MCF 10A (cell line): Measurements from ENCODE around the gene HOXD9. TPM values are rescaled to one million over a fixed set of nuclear protein-coding genes. Genes with fewer than 3 reads are reported as not detected.

Experiments used
- BruUV-seq: library from RNA; stranded (reverse); fragments of 400-500 nt; replicated peaks from 2 replicates; lab custom pipeline; 2021; lab: Mats Ljungman, UMichigan
- CTCF ChIA-PET: fragments of 300-600 bp; sonication (Branson Sonifier 250); formaldehyde crosslinking; extraction: SDS; loops from one replicate; lab custom pipeline; 2021; ENCODE audit warnings: antibody characterized with exemption, inconsistent platforms; lab: Yijun Ruan, JAX
- POLR2A ChIA-PET: fragments of 300-600, 350-650 bp; sonication (Branson Sonifier 250); formaldehyde crosslinking; extraction: SDS; loops from one replicate; lab custom pipeline; 2020; ENCODE audit warnings: antibody characterized with exemption, inconsistent platforms; lab: Yijun Ruan, JAX
- DNase-seq: peaks from one replicate; pipeline ENCODE4 v3.0.0-alpha.2; 2018; ENCODE audit not compliant: unreplicated experiment
- H3K27ac Mint-ChIP-seq: one replicate; pipeline ENCODE4 v1.8.0; 2022; ENCODE audit warnings: mild to moderate bottlenecking, low read depth, mixed read lengths; ENCODE audit not compliant: unreplicated experiment
- H3K27me3 Mint-ChIP-seq: one replicate; pipeline ENCODE4 v1.8.0; 2022; ENCODE audit warnings: mixed read lengths; ENCODE audit not compliant: insufficient read depth, unreplicated experiment
- H3K36me3 Mint-ChIP-seq: one replicate; pipeline ENCODE4 v1.8.0; 2022; ENCODE audit warnings: mild to moderate bottlenecking, moderate library complexity, mixed read lengths; ENCODE audit not compliant: insufficient read depth, unreplicated experiment
- H3K4me1 Mint-ChIP-seq: one replicate; pipeline ENCODE4 v1.8.0; 2022; ENCODE audit warnings: mixed read lengths; ENCODE audit not compliant: insufficient read depth, unreplicated experiment
- H3K4me3 Mint-ChIP-seq: one replicate; pipeline ENCODE4 v1.8.0; 2022; ENCODE audit warnings: mild to moderate bottlenecking, moderate library complexity, mixed read lengths; ENCODE audit not compliant: unreplicated experiment
- H3K9me3 Mint-ChIP-seq: one replicate; pipeline ENCODE4 v1.8.0; 2022; ENCODE audit warnings: mixed read lengths; ENCODE audit not compliant: unreplicated experiment
- CTCF ChIP-seq: fragments of 200-600 bp; IDR thresholded peaks from one replicate; pipeline ENCODE4 v1.8.0; 2022; ENCODE audit warnings: antibody characterized with exemption, mild to moderate bottlenecking; ENCODE audit not compliant: unreplicated experiment
- intact Hi-C: fragments of 100-400 bp; cut with micrococcal nuclease; formaldehyde crosslinking; loops from 2 replicates; pipeline ENCODE4 v1.14.1; 2022
- total RNA-seq: library from RNA; stranded (reverse); gene quantifications from 2 replicates; pipeline ENCODE4 v1.2.3, GENCODE V29; 2022

HOXD9 gene
- total RNA-seq, 1 experiment from 2014 or later: not detected

GRCh38 chr2:176149939-176150583 lies 27.5 kb downstream of the HOXD9 start:
- H3K4me3 Mint-ChIP-seq: no peak overlapping the region

GRCh38 chr2:176150584-176151441 lies 28.3 kb downstream of the HOXD9 start:
- BruUV-seq: no TSS peak
- peaks cover 5% of the 10 kb centered on the region for H3K36me3 Mint-ChIP-seq
- no peak overlapping the region for H3K4me3 Mint-ChIP-seq
- no peaks in the 10 kb centered on the region for H3K4me1 Mint-ChIP-seq
- no peak for TF ChIP-seq CTCF
- POLR2A ChIA-PET: no interaction called here
- CTCF ChIA-PET: interaction anchor here (1.0 to 3.0 kb wide), 4 partner anchors 17 to 501 kb away, joined by 3 to 12 read pairs (median 8); no protein-coding TSS in a partner anchor
- intact Hi-C loops: no loop called here
- H3K27ac Mint-ChIP-seq: no peak overlapping the region
- no peak for DNase-seq
- no peaks in the 10 kb centered on the region for H3K27me3 Mint-ChIP-seq
- no peaks in the 10 kb centered on the region for H3K9me3 Mint-ChIP-seq

More at GRCh38 chr2:176149939-176150583, 27.5 kb downstream of the HOXD9 start:
- H3K36me3 Mint-ChIP-seq: no peaks in the 10 kb centered on the region
- POLR2A ChIA-PET: no interaction called here
- H3K27me3 Mint-ChIP-seq: no peaks in the 10 kb centered on the region
- H3K4me1 Mint-ChIP-seq: no peaks in the 10 kb centered on the region
- no TSS peak for BruUV-seq
- no peak overlapping the region for H3K27ac Mint-ChIP-seq
- intact Hi-C loops: loop anchor here (10.0 kb wide), 1 partner anchor 165 kb away; no protein-coding TSS in a partner anchor
- CTCF ChIA-PET: interaction anchor here (1.0 to 3.0 kb wide), 4 partner anchors 17 to 502 kb away, joined by 3 to 12 read pairs (median 8); no protein-coding TSS in a partner anchor
- DNase-seq: no peak
- no peak for TF ChIP-seq CTCF
- H3K9me3 Mint-ChIP-seq: no peaks in the 10 kb centered on the region

GRCh38 chr2:176151442-176152287 lies 29.1 kb downstream of the HOXD9 start, which contains the start of gene HOXD4:
HOXD4 (plus strand) TSS chr2:176151550; CDS start chr2:176151634, 84 bp downstream.
- ChIA-PET POLR2A (no interaction called here), CTCF (interaction anchor here (0.6 to 1.7 kb wide), 4 partner anchors 486 to 998 kb away, joined by 4 to 10 read pairs (median 6); no protein-coding TSS in a partner anchor)
- no peak for TF ChIP-seq CTCF
- no peaks in the 10 kb centered on the region for H3K9me3 Mint-ChIP-seq
- H3K27me3 Mint-ChIP-seq: no peaks in the 10 kb centered on the region
- no peaks in the 10 kb centered on the region for H3K4me1 Mint-ChIP-seq
- no peak for DNase-seq
- H3K4me3 Mint-ChIP-seq: no peak within 1 kb of the TSS
- no TSS peak for BruUV-seq
- intact Hi-C loops: no loop called here
- H3K36me3 Mint-ChIP-seq: peaks cover 5% of the 10 kb centered on the region
- no peak within 1 kb of the TSS for H3K27ac Mint-ChIP-seq
